ENCODE measurements around the gene TRAF3.

Gene TRAF3

GRCh38 chr14:102796661-102797190 is 19.5 kb downstream of the TRAF3 start:
- Mint-ChIP-seq H3K4me3 (no peak overlapping the region), H3K27me3 (no peaks in the 10 kb centered on the region), H3K27ac (peak overlapping the region; percentile 72), H3K4me1 (peaks cover 37% of the 10 kb centered on the region), H3K9me3 (peaks cover 3% of the 10 kb centered on the region), H3K36me3 (peaks cover 16% of the 10 kb centered on the region)
- no peak for DNase-seq (ENCODE audit: low spot score in 2 of 2)
- no peak for ATAC-seq (ENCODE audit: low read depth)

GRCh38 chr14:102798926-102799325 is 21.7 kb downstream of the TRAF3 start:
- peak; percentile 7 for ATAC-seq (ENCODE audit: low read depth)
- peaks cover 2% of the 10 kb centered on the region for H3K9me3 Mint-ChIP-seq
- peak overlapping the region; percentile 93 for H3K27ac Mint-ChIP-seq
- no peaks in the 10 kb centered on the region for H3K27me3 Mint-ChIP-seq
- peak overlapping the region; percentile 43 for H3K4me3 Mint-ChIP-seq
- H3K4me1 Mint-ChIP-seq = peaks cover 41% of the 10 kb centered on the region
- DNase-seq (ENCODE audit: low spot score in 2 of 2) = no peak
- H3K36me3 Mint-ChIP-seq = peaks cover 7% of the 10 kb centered on the region

- ATAC-seq (ENCODE audit: low read depth) (no peak), DNase-seq (ENCODE audit: low spot score in 2 of 2) (no peak)
- Mint-ChIP-seq H3K9me3 (no peaks in the 10 kb centered on the region), H3K27me3 (no peaks in the 10 kb centered on the region), H3K4me3 (peak overlapping the region; percentile 43), H3K4me1 (peaks cover 40% of the 10 kb centered on the region), H3K36me3 (peaks cover 4% of the 10 kb centered on the region), H3K27ac (peak overlapping the region; percentile 93)
Observed at GRCh38 chr14:102799684-102800562, 22.7 kb downstream of the TRAF3 start.

GRCh38 chr14:102802834-102803523 is 25.7 kb downstream of the TRAF3 start:
- H3K27me3 Mint-ChIP-seq = no peaks in the 10 kb centered on the region
- H3K36me3 Mint-ChIP-seq = peaks cover 4% of the 10 kb centered on the region
- DNase-seq (ENCODE audit: low spot score in 2 of 2) = no peak
- peak overlapping the region; percentile 98 for H3K27ac Mint-ChIP-seq
- no peak for ATAC-seq (ENCODE audit: low read depth)
- H3K4me1 Mint-ChIP-seq = peaks cover 52% of the 10 kb centered on the region
- H3K4me3 Mint-ChIP-seq = no peak overlapping the region
- no peaks in the 10 kb centered on the region for H3K9me3 Mint-ChIP-seq

- Mint-ChIP-seq H3K27ac (peak overlapping the region; percentile 98), H3K4me1 (peaks cover 43% of the 10 kb centered on the region), H3K4me3 (peak overlapping the region; percentile 84), H3K9me3 (no peaks in the 10 kb centered on the region), H3K36me3 (peaks cover 2% of the 10 kb centered on the region), H3K27me3 (no peaks in the 10 kb centered on the region)
- no peak for DNase-seq (ENCODE audit: low spot score in 2 of 2)
- ATAC-seq (ENCODE audit: low read depth) = no peak
Observed at GRCh38 chr14:102804858-102805257, 27.6 kb downstream of the TRAF3 start.

GRCh38 chr14:102805371-102805891 is 28.2 kb downstream of the TRAF3 start:
- DNase-seq (ENCODE audit: low spot score in 2 of 2) (no peak), ATAC-seq (ENCODE audit: low read depth) (peak; percentile 61)
- H3K27ac Mint-ChIP-seq = peak overlapping the region; percentile 98
- H3K27me3 Mint-ChIP-seq = no peaks in the 10 kb centered on the region
- H3K4me3 Mint-ChIP-seq = peak overlapping the region; percentile 84
- peaks cover 48% of the 10 kb centered on the region for H3K4me1 Mint-ChIP-seq
- H3K9me3 Mint-ChIP-seq = no peaks in the 10 kb centered on the region
- H3K36me3 Mint-ChIP-seq = peaks cover 2% of the 10 kb centered on the region

- Mint-ChIP-seq H3K36me3 (peaks cover 2% of the 10 kb centered on the region), H3K9me3 (no peaks in the 10 kb centered on the region), H3K4me3 (peak overlapping the region; percentile 84), H3K4me1 (peaks cover 53% of the 10 kb centered on the region), H3K27me3 (no peaks in the 10 kb centered on the region), H3K27ac (peak overlapping the region; percentile 98)
- ATAC-seq (ENCODE audit: low read depth) (no peak), DNase-seq (ENCODE audit: low spot score in 2 of 2) (no peak)
Observed at GRCh38 chr14:102805941-102806340, 28.7 kb downstream of the TRAF3 start.

GRCh38 chr14:102806447-102806846 is 29.2 kb downstream of the TRAF3 start:
- Mint-ChIP-seq H3K4me1 (peaks cover 57% of the 10 kb centered on the region), H3K27me3 (no peaks in the 10 kb centered on the region), H3K27ac (peak overlapping the region; percentile 98), H3K4me3 (peak overlapping the region; percentile 41), H3K9me3 (no peaks in the 10 kb centered on the region), H3K36me3 (peaks cover 3% of the 10 kb centered on the region)
- no peak for ATAC-seq (ENCODE audit: low read depth)
- DNase-seq (ENCODE audit: low spot score in 2 of 2) = no peak

- DNase-seq (ENCODE audit: low spot score in 2 of 2) (no peak), ATAC-seq (ENCODE audit: low read depth) (no peak)
- Mint-ChIP-seq H3K4me3 (peak overlapping the region; percentile 55), H3K27ac (peak overlapping the region; percentile 98), H3K36me3 (peaks cover 5% of the 10 kb centered on the region), H3K9me3 (no peaks in the 10 kb centered on the region), H3K27me3 (no peaks in the 10 kb centered on the region), H3K4me1 (peaks cover 60% of the 10 kb centered on the region)
Observed at GRCh38 chr14:102807013-102807406, 29.8 kb downstream of the TRAF3 start.

GRCh38 chr14:102809870-102810269 is 32.6 kb downstream of the TRAF3 start:
- peak overlapping the region; percentile 83 for H3K27ac Mint-ChIP-seq
- no peak overlapping the region for H3K4me3 Mint-ChIP-seq
- peaks cover 11% of the 10 kb centered on the region for H3K36me3 Mint-ChIP-seq
- DNase-seq (ENCODE audit: low spot score in 2 of 2) (no peak), ATAC-seq (ENCODE audit: low read depth) (no peak)
- no peaks in the 10 kb centered on the region for H3K27me3 Mint-ChIP-seq
- no peaks in the 10 kb centered on the region for H3K9me3 Mint-ChIP-seq
- H3K4me1 Mint-ChIP-seq = peaks cover 68% of the 10 kb centered on the region

GRCh38 chr14:102810523-102810922 is 33.3 kb downstream of the TRAF3 start:
- ATAC-seq (ENCODE audit: low read depth) (peak; percentile 57), DNase-seq (ENCODE audit: low spot score in 2 of 2) (no peak)
- Mint-ChIP-seq H3K4me1 (peaks cover 68% of the 10 kb centered on the region), H3K27me3 (no peaks in the 10 kb centered on the region), H3K27ac (peak overlapping the region; percentile 83), H3K9me3 (no peaks in the 10 kb centered on the region), H3K36me3 (peaks cover 15% of the 10 kb centered on the region), H3K4me3 (peak overlapping the region; percentile 29)

- ATAC-seq (ENCODE audit: low read depth) (no peak), DNase-seq (ENCODE audit: low spot score in 2 of 2) (no peak)
- Mint-ChIP-seq H3K36me3 (peaks cover 18% of the 10 kb centered on the region), H3K27me3 (no peaks in the 10 kb centered on the region), H3K4me3 (no peak overlapping the region), H3K27ac (peak overlapping the region; percentile 83), H3K9me3 (no peaks in the 10 kb centered on the region), H3K4me1 (peaks cover 62% of the 10 kb centered on the region)
Observed at GRCh38 chr14:102811254-102811963, 34.2 kb downstream of the TRAF3 start.

GRCh38 chr14:102811971-102812370 is 34.7 kb downstream of the TRAF3 start:
- Mint-ChIP-seq H3K27me3 (no peaks in the 10 kb centered on the region), H3K4me3 (no peak overlapping the region), H3K4me1 (peaks cover 62% of the 10 kb centered on the region), H3K27ac (peak overlapping the region; percentile 36), H3K36me3 (peaks cover 23% of the 10 kb centered on the region), H3K9me3 (no peaks in the 10 kb centered on the region)
- no peak for ATAC-seq (ENCODE audit: low read depth)
- DNase-seq (ENCODE audit: low spot score in 2 of 2) = no peak
